GM12878 (cell line): ENCODE results near the gene ZNF581. TPM values are rescaled to one million over a fixed set of nuclear protein-coding genes. Genes with fewer than 3 reads are reported as not detected.

Experiments
- ATAC-seq: fragments of 200-7000 bp; cut with Tn5 transposase; 3 replicates; pipeline ENCODE4 v1.9.1; 2020; ENCODE audit warnings: mild to moderate bottlenecking, moderate library complexity
- BruUV-seq: library from RNA; stranded (reverse); fragments of 400-500 nt; replicated peaks from 2 replicates; lab custom pipeline; 2021; lab: Mats Ljungman, UMichigan
- CTCF ChIA-PET: fragments of 300-600 bp; sonication (Branson Sonifier 250); formaldehyde crosslinking; extraction: SDS; loops from one replicate; lab custom pipeline; 2021; ENCODE audit warnings: inconsistent platforms; lab: Yijun Ruan, JAX
- POLR2A ChIA-PET: fragments of 350-600 bp; formaldehyde crosslinking; extraction: SDS; loops from one replicate; lab custom pipeline; 2021; ENCODE audit warnings: inconsistent platforms; lab: Charles Lee
- RAD21 ChIA-PET: fragments of 300-600 bp; sonication (Branson Sonifier 250); formaldehyde crosslinking; loops from one replicate; lab custom pipeline; 2023; ENCODE audit warnings: antibody characterized with exemption; ENCODE audit not compliant: unreplicated experiment; lab: Charles Lee
- SMC1A ChIA-PET: fragments of 300-600 bp; sonication (Branson Sonifier 250); formaldehyde crosslinking; loops from one replicate; lab custom pipeline; 2023; ENCODE audit not compliant: unreplicated experiment, uncharacterized antibody; lab: Charles Lee
- DNase-seq: peaks from one replicate; pipeline ENCODE4 v3.0.0-alpha.2; 2011; ENCODE audit warnings: low read depth, low spot score
- FAIRE-seq: peaks from 3 replicates; lab custom pipeline; 2011; peaks lifted over from hg19 to GRCh38; lab: Jason Lieb, UNC
- H2AFZ ChIP-seq: 2 replicates; pipeline ENCODE4 v1.6.0; 2011; ENCODE audit warnings: low read depth, low read length, control low read depth; ENCODE audit not compliant: control insufficient read depth
- H3K27ac ChIP-seq: 2 replicates; pipeline ENCODE4 v1.5.1; 2011; ENCODE audit warnings: control low read depth; ENCODE audit not compliant: control insufficient read depth, insufficient read depth
- H3K27me3 ChIP-seq, 2 experiments: replicated peaks in 1 of 2; 2 replicates each; pipeline versions ENCODE4 v1.6.0 to v1.6.1; 2011; ENCODE audit warnings: low read length in 1 of 2; ENCODE audit not compliant: control insufficient read depth in 2 of 2, insufficient read depth in 2 of 2
- H3K36me3 ChIP-seq, 2 experiments: 2 replicates each; pipeline ENCODE4 v1.5.1; 2011; ENCODE audit warnings: low read length in 1 of 2; ENCODE audit not compliant: control insufficient read depth in 2 of 2, insufficient read depth in 2 of 2
- H3K4me1 ChIP-seq: 2 replicates; pipeline ENCODE4 v1.6.1; 2011; ENCODE audit warnings: mild to moderate bottlenecking, low read length, moderate library complexity, mixed read lengths; ENCODE audit not compliant: control insufficient read depth, insufficient read depth
- H3K4me2 ChIP-seq: 2 replicates; pipeline ENCODE4 v1.6.0; 2011; ENCODE audit warnings: control low read depth; ENCODE audit not compliant: control insufficient read depth, insufficient read depth
- H3K4me3 ChIP-seq: fragments of 200-600 bp; sonication (generic); 2 replicates; pipeline ENCODE4 v1.5.1; 2016
- H3K79me2 ChIP-seq: 2 replicates; pipeline ENCODE4 v1.6.0; 2011; ENCODE audit warnings: low read length; ENCODE audit not compliant: control insufficient read depth, insufficient read depth
- H3K9ac ChIP-seq: 2 replicates; pipeline ENCODE4 v1.8.0; 2011; ENCODE audit warnings: low read length, control low read depth, mixed read lengths; ENCODE audit not compliant: control insufficient read depth, insufficient read depth
- H3K9me3 ChIP-seq: replicated peaks from 3 replicates; pipeline ENCODE4 v1.5.1; 2011; ENCODE audit warnings: mild to moderate bottlenecking, low read length; ENCODE audit not compliant: control insufficient read depth, insufficient read depth
- H4K20me1 ChIP-seq: 2 replicates; pipeline ENCODE4 v1.6.0; 2011; ENCODE audit not compliant: control insufficient read depth, insufficient read depth
- EED ChIP-seq: sonication (generic); IDR thresholded peaks from 2 replicates; pipeline ENCODE4 v1.6.1; 2016; ENCODE audit warnings: antibody characterized with exemption, low read depth
- IRF4 ChIP-seq: IDR thresholded peaks from 2 replicates; pipeline ENCODE4 v1.6.1; 2011; ENCODE audit warnings: low read depth, low read length
- KLF5 ChIP-seq: fragments of 450-650 bp; IDR thresholded peaks from 2 replicates; pipeline ENCODE4 v1.6.1; 2014; ENCODE audit warnings: mild to moderate bottlenecking; ENCODE audit not compliant: partially characterized antibody
- MTA3 ChIP-seq: IDR thresholded peaks from 2 replicates; pipeline ENCODE4 v1.6.1; 2012; ENCODE audit warnings: low read length, inconsistent platforms, borderline replicate concordance
- NBN ChIP-seq: fragments of 450-650 bp; IDR thresholded peaks from 2 replicates; pipeline ENCODE4 v1.6.1; 2016
- POU2F2 ChIP-seq: IDR thresholded peaks from 3 replicates; pipeline ENCODE4 v1.6.1; 2011; ENCODE audit warnings: low read depth, mild to moderate bottlenecking, low read length, borderline replicate concordance
- SIN3A ChIP-seq: IDR thresholded peaks from 2 replicates; pipeline ENCODE4 v1.6.1; 2012; ENCODE audit warnings: low read depth, low read length, improper control_type of control experiment
- ZNF384 ChIP-seq: IDR thresholded peaks from 2 replicates; pipeline ENCODE4 v1.6.1; 2012; ENCODE audit warnings: low read depth, mild to moderate bottlenecking, low read length, improper control_type of control experiment, borderline replicate concordance
- WGBS: methylation state at CpG from one replicate; pipeline ENCODE4 v1.1.6; 2016; ENCODE audit warnings: low lambda C conversion rate; ENCODE audit not compliant: insufficient replicate concordance, insufficient coverage; ENCODE audit errors: missing lambda C conversion rate; 5-methylcytosine and 5-hydroxymethylcytosine counted together
- in situ Hi-C: fragments of 300-500 bp; cut with MboI; formaldehyde crosslinking; loops from 9 replicates; pipeline ENCODE4 v1.14.3; 2018; ENCODE audit warnings: mixed read lengths
- intact Hi-C: fragments of 100-400 bp; cut with micrococcal nuclease; formaldehyde crosslinking; loops from one replicate; pipeline ENCODE4 v1.14.2; 2022; ENCODE audit not compliant: unreplicated experiment
- polyA plus RNA-seq, 11 experiments: library from polyadenylated mRNA; depleted of rRNA in 4 of 11; unstranded in 6 of 11; stranded (reverse) in 5 of 11; fragments of >200 nt; fragmentation: Nextera tagmentation in 4 of 11; fragmentation: Illumina TruSeq in 1 of 11; extraction: Ambion mirVana in 4 of 11; extraction: Trizol in 1 of 11; gene quantifications; 1 replicate in 1 of 11; 2 replicates in 10 of 11; pipeline versions ENCODE4 v1.2.1 to v1.2.3, GENCODE V29; 2011 to 2016; ENCODE audit warnings: inconsistent platforms in 2 of 11, missing spikeins in 2 of 11, low read depth in 1 of 11
- total RNA-seq, 4 experiments: library from RNA; depleted of rRNA in 3 of 4; stranded (reverse); fragments of >200 nt in 3 of 4; fragmentation: Illumina TruSeq in 1 of 4; extraction: Trizol in 1 of 4; gene quantifications; 2 replicates each; pipeline versions ENCODE4 v1.2.1 to v1.2.3, GENCODE V29; 2013 to 2021
- TF ChIP-seq, protein P1 (sequence below): fragments of 450-650 bp; IDR thresholded peaks from 2 replicates; pipeline ENCODE4 v1.6.1; 2017; ENCODE audit warnings: antibody characterized with exemption, mild to moderate bottlenecking, moderate library complexity
- TF ChIP-seq, protein P2 (sequence below): IDR thresholded peaks from 2 replicates; pipeline ENCODE4 v1.6.1; 2012; ENCODE audit warnings: improper control_type of control experiment, low read depth, low read length; ENCODE audit not compliant: insufficient replicate concordance
- TF ChIP-seq, protein P3 (sequence below): fragments of 450-650 bp; IDR thresholded peaks from 2 replicates; pipeline ENCODE4 v1.6.1; 2017; ENCODE audit warnings: low read depth, mild to moderate bottlenecking, moderate library complexity

The ZNF581 gene
- total and polyA plus RNA-seq, 10 of the 15 experiments (the other 5 are each of a cell fraction or from before 2014, with no cell fraction given) = 4.7 to 45.4 (median 22.2) TPM

DNA sequence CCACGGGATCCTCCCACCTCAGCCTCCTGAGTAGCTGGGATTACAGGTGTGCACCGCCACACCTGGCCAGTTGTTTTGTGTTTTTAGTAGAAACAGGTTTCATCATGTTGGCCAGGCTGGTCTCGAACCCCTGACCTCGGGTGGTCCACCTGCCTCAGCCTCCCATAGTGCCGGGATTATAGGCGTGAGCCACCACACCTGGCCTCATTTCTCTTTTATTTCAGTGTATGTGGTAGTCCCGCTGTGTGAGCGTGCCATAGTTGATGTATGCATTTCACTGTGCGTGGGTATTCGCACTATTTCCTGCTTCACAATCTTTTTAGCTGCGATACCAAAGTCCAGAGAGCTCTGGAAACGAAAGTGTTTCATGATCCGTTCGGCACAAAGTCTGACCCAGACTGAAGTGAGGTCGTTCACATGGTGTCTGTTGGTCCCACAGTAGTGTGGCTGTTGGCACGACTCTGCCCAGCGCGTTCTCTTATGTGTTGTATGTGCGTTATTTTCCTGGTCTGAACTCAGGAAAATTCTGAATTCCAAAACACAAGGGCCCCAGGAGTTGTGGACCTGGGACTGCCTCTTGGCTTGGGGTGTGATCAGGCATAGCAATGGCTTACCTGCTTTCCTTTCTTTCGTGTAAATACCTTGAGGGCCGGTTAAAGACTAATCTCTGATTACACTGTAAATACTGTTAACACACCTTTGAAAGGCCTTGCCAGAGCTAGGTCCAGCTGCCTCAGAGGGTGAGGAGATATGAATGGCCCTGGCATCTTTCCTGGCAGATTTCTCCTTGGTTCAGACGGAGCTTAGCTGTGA is 40.2 kb downstream of the ZNF581 start:
- ATAC-seq = no peak
- Histone ChIP-seq H3K27me3 (no peaks in the 10 kb centered on the region), H3K4me2 (no peak overlapping the region), H3K36me3 (peaks cover 26 to 27% of the 10 kb centered on the region in 2 experiments), H3K79me2 (peaks cover 32% of the 10 kb centered on the region), H3K4me3 (no peak overlapping the region), H4K20me1 (peaks cover 12% of the 10 kb centered on the region), H2AFZ (no peak overlapping the region), H3K4me1 (peaks cover 15% of the 10 kb centered on the region), H3K9ac (no peak overlapping the region)
- no TSS peak for BruUV-seq
- in situ Hi-C loops = no loop called here
- ChIA-PET SMC1A (no interaction called here), RAD21 (no interaction called here), CTCF (interaction anchor here (0.8 kb wide), 1 partner anchor 29 kb away, joined by 3 read pairs; the partner anchor contains the start of gene U2AF2)
- FAIRE-seq = no peak
- 92% methylated on average over 22 of the region's 22 CpGs for WGBS
- intact Hi-C loops = no loop called here
- no peak for DNase-seq
- TF ChIP-seq, protein P1, sequence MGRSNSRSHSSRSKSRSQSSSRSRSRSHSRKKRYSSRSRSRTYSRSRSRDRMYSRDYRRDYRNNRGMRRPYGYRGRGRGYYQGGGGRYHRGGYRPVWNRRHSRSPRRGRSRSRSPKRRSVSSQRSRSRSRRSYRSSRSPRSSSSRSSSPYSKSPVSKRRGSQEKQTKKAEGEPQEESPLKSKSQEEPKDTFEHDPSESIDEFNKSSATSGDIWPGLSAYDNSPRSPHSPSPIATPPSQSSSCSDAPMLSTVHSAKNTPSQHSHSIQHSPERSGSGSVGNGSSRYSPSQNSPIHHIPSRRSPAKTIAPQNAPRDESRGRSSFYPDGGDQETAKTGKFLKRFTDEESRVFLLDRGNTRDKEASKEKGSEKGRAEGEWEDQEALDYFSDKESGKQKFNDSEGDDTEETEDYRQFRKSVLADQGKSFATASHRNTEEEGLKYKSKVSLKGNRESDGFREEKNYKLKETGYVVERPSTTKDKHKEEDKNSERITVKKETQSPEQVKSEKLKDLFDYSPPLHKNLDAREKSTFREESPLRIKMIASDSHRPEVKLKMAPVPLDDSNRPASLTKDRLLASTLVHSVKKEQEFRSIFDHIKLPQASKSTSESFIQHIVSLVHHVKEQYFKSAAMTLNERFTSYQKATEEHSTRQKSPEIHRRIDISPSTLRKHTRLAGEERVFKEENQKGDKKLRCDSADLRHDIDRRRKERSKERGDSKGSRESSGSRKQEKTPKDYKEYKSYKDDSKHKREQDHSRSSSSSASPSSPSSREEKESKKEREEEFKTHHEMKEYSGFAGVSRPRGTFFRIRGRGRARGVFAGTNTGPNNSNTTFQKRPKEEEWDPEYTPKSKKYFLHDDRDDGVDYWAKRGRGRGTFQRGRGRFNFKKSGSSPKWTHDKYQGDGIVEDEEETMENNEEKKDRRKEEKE = no peak
- TF ChIP-seq IRF4 (no peak), EED (no peak), POU2F2 (no peak), NBN (no peak), SIN3A (no peak), KLF5 (no peak), ZNF384 (no peak), MTA3 (no peak)
- TF ChIP-seq, protein P2, sequence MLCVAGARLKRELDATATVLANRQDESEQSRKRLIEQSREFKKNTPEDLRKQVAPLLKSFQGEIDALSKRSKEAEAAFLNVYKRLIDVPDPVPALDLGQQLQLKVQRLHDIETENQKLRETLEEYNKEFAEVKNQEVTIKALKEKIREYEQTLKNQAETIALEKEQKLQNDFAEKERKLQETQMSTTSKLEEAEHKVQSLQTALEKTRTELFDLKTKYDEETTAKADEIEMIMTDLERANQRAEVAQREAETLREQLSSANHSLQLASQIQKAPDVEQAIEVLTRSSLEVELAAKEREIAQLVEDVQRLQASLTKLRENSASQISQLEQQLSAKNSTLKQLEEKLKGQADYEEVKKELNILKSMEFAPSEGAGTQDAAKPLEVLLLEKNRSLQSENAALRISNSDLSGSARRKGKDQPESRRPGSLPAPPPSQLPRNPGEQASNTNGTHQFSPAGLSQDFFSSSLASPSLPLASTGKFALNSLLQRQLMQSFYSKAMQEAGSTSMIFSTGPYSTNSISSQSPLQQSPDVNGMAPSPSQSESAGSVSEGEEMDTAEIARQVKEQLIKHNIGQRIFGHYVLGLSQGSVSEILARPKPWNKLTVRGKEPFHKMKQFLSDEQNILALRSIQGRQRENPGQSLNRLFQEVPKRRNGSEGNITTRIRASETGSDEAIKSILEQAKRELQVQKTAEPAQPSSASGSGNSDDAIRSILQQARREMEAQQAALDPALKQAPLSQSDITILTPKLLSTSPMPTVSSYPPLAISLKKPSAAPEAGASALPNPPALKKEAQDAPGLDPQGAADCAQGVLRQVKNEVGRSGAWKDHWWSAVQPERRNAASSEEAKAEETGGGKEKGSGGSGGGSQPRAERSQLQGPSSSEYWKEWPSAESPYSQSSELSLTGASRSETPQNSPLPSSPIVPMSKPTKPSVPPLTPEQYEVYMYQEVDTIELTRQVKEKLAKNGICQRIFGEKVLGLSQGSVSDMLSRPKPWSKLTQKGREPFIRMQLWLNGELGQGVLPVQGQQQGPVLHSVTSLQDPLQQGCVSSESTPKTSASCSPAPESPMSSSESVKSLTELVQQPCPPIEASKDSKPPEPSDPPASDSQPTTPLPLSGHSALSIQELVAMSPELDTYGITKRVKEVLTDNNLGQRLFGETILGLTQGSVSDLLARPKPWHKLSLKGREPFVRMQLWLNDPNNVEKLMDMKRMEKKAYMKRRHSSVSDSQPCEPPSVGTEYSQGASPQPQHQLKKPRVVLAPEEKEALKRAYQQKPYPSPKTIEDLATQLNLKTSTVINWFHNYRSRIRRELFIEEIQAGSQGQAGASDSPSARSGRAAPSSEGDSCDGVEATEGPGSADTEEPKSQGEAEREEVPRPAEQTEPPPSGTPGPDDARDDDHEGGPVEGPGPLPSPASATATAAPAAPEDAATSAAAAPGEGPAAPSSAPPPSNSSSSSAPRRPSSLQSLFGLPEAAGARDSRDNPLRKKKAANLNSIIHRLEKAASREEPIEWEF = no peak
- TF ChIP-seq, protein P3, sequence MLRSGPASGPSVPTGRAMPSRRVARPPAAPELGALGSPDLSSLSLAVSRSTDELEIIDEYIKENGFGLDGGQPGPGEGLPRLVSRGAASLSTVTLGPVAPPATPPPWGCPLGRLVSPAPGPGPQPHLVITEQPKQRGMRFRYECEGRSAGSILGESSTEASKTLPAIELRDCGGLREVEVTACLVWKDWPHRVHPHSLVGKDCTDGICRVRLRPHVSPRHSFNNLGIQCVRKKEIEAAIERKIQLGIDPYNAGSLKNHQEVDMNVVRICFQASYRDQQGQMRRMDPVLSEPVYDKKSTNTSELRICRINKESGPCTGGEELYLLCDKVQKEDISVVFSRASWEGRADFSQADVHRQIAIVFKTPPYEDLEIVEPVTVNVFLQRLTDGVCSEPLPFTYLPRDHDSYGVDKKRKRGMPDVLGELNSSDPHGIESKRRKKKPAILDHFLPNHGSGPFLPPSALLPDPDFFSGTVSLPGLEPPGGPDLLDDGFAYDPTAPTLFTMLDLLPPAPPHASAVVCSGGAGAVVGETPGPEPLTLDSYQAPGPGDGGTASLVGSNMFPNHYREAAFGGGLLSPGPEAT = no peak
- TF ChIP-seq, all 136 proteins: peak for 0
- Histone ChIP-seq H3K27ac (no peak overlapping the region), H3K9me3 (no peaks in the 10 kb centered on the region)
- POLR2A ChIA-PET = no interaction called here
